Measurements from ENCODE around the gene CLDND2. TPM values are rescaled to one million over a fixed set of nuclear protein-coding genes. Genes with fewer than 3 reads are reported as not detected.

Gene CLDND2
- total and polyA plus RNA-seq, 10 of the 15 experiments (the other 5 are each of a cell fraction or from before 2014, with no cell fraction given), result 0.24 to 7.1 (median 1.8) TPM; not detected in 1

GRCh38 chr19:51399231-51399630 lies 30.4 kb upstream of the CLDND2 start:
- no peak overlapping the region for H3K4me2 ChIP-seq (ENCODE audit: control insufficient read depth, insufficient read depth)
- no peak for DNase-seq (ENCODE audit: low read depth, low spot score)
- no peak overlapping the region for H3K9ac ChIP-seq (ENCODE audit: control insufficient read depth, insufficient read depth, low read length)
- H4K20me1 ChIP-seq (ENCODE audit: control insufficient read depth, insufficient read depth), result no peaks in the 10 kb centered on the region
- no peak for TF ChIP-seq RB1 (IDR thresholded peaks at IDR 0.05; ENCODE audit: borderline replicate concordance)
- TF ChIP-seq NR2C1 (IDR thresholded peaks at IDR 0.05), result no peak
- no peaks in the 10 kb centered on the region for H3K27me3 ChIP-seq (replicated peaks in 1 of 2; ENCODE audit: control insufficient read depth in 2 of 2, insufficient read depth in 2 of 2, low read length in 1 of 2)
- intact Hi-C loops (cut with micrococcal nuclease; ENCODE audit: unreplicated experiment) (no loop called here), in situ Hi-C loops (cut with MboI) (loop anchor here (25.0 kb wide), 1 partner anchor 1138 kb away; the partner anchor contains the start of gene ZNF808)
- no peak overlapping the region for H3K4me3 ChIP-seq
- H3K36me3 ChIP-seq (ENCODE audit: control insufficient read depth in 2 of 2, insufficient read depth in 2 of 2, low read length in 1 of 2), result no peaks in the 10 kb centered on the region
- BruUV-seq (replicated peaks), result no TSS peak
- H2AFZ ChIP-seq (ENCODE audit: control insufficient read depth, low read depth, low read length), result no peak overlapping the region
- FAIRE-seq, result no peak
- CTCF ChIA-PET, result interaction anchor here (0.8 to 6.0 kb wide), 18 partner anchors 9 to 263 kb away, joined by 3 to 49 read pairs (median 4); partner anchors contain the start of genes SIGLEC10 and VSIG10L
- RAD21 ChIA-PET (ENCODE audit: unreplicated experiment), result interaction anchor here (1.1 to 2.2 kb wide), 3 partner anchors 18 to 305 kb away, joined by 3 to 6 read pairs (median 4); partner anchors contain the start of gene SIGLEC10
- peaks cover 5% of the 10 kb centered on the region for H3K79me2 ChIP-seq (ENCODE audit: control insufficient read depth, insufficient read depth, low read length)
- no peak overlapping the region for H3K27ac ChIP-seq (ENCODE audit: control insufficient read depth, insufficient read depth)
- POLR2A ChIA-PET, result interaction anchor here (0.8 to 1.2 kb wide), 2 partner anchors 18 to 34 kb away, joined by 3 read pairs; partner anchors contain the start of gene SIGLEC10
- 77% methylated on average over 5 of the region's 5 CpGs for WGBS (ENCODE audit: insufficient coverage, insufficient replicate concordance, low lambda C conversion rate, missing lambda C conversion rate)
- SMC1A ChIA-PET (ENCODE audit: uncharacterized antibody, unreplicated experiment), result interaction anchor here (0.6 to 6.6 kb wide), 6 partner anchors 9 to 541 kb away, joined by 3 to 43 read pairs (median 4); partner anchors contain the start of genes NKG7 and SIGLEC10
- no peak for ATAC-seq
- H3K4me1 ChIP-seq (ENCODE audit: control insufficient read depth, insufficient read depth, low read length), result peaks cover 14% of the 10 kb centered on the region
- peaks cover 7% of the 10 kb centered on the region for H3K9me3 ChIP-seq (replicated peaks; ENCODE audit: control insufficient read depth, insufficient read depth, low read length)

GRCh38 chr19:51398096-51398704 lies 29.4 kb upstream of the CLDND2 start:
- H4K20me1 ChIP-seq (ENCODE audit: control insufficient read depth, insufficient read depth), result no peaks in the 10 kb centered on the region
- no peaks in the 10 kb centered on the region for H3K36me3 ChIP-seq (ENCODE audit: control insufficient read depth in 2 of 2, insufficient read depth in 2 of 2, low read length in 1 of 2)
- ATAC-seq (no peak), FAIRE-seq (peak; percentile 75), DNase-seq (ENCODE audit: low read depth, low spot score) (no peak)
- H3K4me1 ChIP-seq (ENCODE audit: control insufficient read depth, insufficient read depth, low read length), result peaks cover 14% of the 10 kb centered on the region
- no peaks in the 10 kb centered on the region for H3K27me3 ChIP-seq (replicated peaks in 1 of 2; ENCODE audit: control insufficient read depth in 2 of 2, insufficient read depth in 2 of 2, low read length in 1 of 2)
- intact Hi-C loops (cut with micrococcal nuclease; ENCODE audit: unreplicated experiment), result loop anchor here (1.0 kb wide), 1 partner anchor 59 kb away; no protein-coding TSS in a partner anchor
- no peak overlapping the region for H3K9ac ChIP-seq (ENCODE audit: control insufficient read depth, insufficient read depth, low read length)
- no peak overlapping the region for H3K4me2 ChIP-seq (ENCODE audit: control insufficient read depth, insufficient read depth)
- no TSS peak for BruUV-seq (replicated peaks)
- POLR2A ChIA-PET, result interaction anchor here (1.2 kb wide), 1 partner anchor 33 kb away, joined by 3 read pairs; no protein-coding TSS in a partner anchor
- H2AFZ ChIP-seq (ENCODE audit: control insufficient read depth, low read depth, low read length), result no peak overlapping the region
- peaks cover 5% of the 10 kb centered on the region for H3K79me2 ChIP-seq (ENCODE audit: control insufficient read depth, insufficient read depth, low read length)
- no peak overlapping the region for H3K27ac ChIP-seq (ENCODE audit: control insufficient read depth, insufficient read depth)
- H3K9me3 ChIP-seq (replicated peaks; ENCODE audit: control insufficient read depth, insufficient read depth, low read length), result peaks cover 7% of the 10 kb centered on the region
- CTCF ChIA-PET, result interaction anchor here (0.7 to 6.0 kb wide), 22 partner anchors 10 to 264 kb away, joined by 3 to 49 read pairs (median 4); partner anchors contain the start of genes CLDND2, SIGLEC10 and VSIG10L
- 43% methylated on average over 7 of the region's 7 CpGs for WGBS (ENCODE audit: insufficient coverage, insufficient replicate concordance, low lambda C conversion rate, missing lambda C conversion rate)
- RAD21 ChIA-PET (ENCODE audit: unreplicated experiment), result interaction anchor here (1.1 to 2.2 kb wide), 4 partner anchors 10 to 306 kb away, joined by 3 to 6 read pairs (median 4); partner anchors contain the start of gene SIGLEC10
- in situ Hi-C loops (cut with MboI), result loop anchor here (25.0 kb wide), 1 partner anchor 1139 kb away; the partner anchor contains the start of gene ZNF808
- H3K4me3 ChIP-seq, result no peak overlapping the region
- SMC1A ChIA-PET (ENCODE audit: uncharacterized antibody, unreplicated experiment), result interaction anchor here (0.6 to 6.6 kb wide), 7 partner anchors 19 to 966 kb away, joined by 3 to 43 read pairs (median 3); partner anchors contain the start of genes MYBPC2, NKG7 and SIGLEC10
- no peak for TF ChIP-seq ZBTB4 (CRISPR knock-in tag; IDR thresholded peaks at IDR 0.05)
- no peak for TF ChIP-seq YY1 (IDR thresholded peaks at IDR 0.05; ENCODE audit: low read depth, low read length)
- TF ChIP-seq JUNB (IDR thresholded peaks at IDR 0.05), result no peak
- TF ChIP-seq ZNF384 (IDR thresholded peaks at IDR 0.05; ENCODE audit: borderline replicate concordance, low read depth, low read length), result no peak
- TF ChIP-seq, protein P1, sequence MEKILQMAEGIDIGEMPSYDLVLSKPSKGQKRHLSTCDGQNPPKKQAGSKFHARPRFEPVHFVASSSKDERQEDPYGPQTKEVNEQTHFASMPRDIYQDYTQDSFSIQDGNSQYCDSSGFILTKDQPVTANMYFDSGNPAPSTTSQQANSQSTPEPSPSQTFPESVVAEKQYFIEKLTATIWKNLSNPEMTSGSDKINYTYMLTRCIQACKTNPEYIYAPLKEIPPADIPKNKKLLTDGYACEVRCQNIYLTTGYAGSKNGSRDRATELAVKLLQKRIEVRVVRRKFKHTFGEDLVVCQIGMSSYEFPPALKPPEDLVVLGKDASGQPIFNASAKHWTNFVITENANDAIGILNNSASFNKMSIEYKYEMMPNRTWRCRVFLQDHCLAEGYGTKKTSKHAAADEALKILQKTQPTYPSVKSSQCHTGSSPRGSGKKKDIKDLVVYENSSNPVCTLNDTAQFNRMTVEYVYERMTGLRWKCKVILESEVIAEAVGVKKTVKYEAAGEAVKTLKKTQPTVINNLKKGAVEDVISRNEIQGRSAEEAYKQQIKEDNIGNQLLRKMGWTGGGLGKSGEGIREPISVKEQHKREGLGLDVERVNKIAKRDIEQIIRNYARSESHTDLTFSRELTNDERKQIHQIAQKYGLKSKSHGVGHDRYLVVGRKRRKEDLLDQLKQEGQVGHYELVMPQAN (conservative IDR thresholded peaks at IDR 0.05), result no peak
- TF ChIP-seq ELK1 (IDR thresholded peaks at IDR 0.05; ENCODE audit: low read depth, low read length), result no peak
